Dedifferentiated amniotic fluid mesenchymal stem cell (primary cell): ENCODE measurements around the gene ZNF276.

Experiments used
- DNase-seq: peaks from one replicate; pipeline ENCODE4 v3.0.0-alpha.2; 2016; ENCODE audit errors: extremely low spot score

Gene ZNF276

DNA sequence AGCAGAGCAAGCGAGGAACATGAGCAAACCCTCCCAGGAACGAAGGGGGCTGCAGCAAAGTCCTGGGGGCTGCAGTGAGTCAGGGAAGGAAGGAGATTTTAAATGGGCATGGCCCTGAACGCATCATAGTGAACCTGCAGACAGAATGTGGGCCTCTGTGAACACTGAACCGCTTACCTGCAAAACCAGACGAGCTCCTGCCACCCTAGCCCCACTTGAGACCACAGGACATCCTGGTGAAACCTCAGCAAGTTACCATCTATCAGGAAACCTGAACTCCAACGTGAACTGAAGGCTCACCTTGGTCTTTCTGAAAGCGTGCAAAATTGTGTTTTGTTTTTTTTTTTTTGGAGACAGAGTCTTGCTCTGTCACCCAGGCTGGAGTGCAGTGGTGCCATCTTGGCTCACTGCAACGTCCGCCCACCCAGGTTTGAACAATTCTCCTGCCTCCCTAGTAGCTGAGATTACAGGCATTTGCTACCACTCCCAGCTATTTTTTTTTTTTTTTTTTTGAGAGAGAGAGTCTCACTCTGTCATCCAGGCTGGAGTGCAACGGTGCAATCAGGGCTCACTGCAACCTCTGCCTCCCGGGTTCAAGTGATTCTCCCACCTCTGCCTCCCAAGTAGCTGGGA lies 64.3 kb downstream of the ZNF276 start:
- no peak for DNase-seq

DNA sequence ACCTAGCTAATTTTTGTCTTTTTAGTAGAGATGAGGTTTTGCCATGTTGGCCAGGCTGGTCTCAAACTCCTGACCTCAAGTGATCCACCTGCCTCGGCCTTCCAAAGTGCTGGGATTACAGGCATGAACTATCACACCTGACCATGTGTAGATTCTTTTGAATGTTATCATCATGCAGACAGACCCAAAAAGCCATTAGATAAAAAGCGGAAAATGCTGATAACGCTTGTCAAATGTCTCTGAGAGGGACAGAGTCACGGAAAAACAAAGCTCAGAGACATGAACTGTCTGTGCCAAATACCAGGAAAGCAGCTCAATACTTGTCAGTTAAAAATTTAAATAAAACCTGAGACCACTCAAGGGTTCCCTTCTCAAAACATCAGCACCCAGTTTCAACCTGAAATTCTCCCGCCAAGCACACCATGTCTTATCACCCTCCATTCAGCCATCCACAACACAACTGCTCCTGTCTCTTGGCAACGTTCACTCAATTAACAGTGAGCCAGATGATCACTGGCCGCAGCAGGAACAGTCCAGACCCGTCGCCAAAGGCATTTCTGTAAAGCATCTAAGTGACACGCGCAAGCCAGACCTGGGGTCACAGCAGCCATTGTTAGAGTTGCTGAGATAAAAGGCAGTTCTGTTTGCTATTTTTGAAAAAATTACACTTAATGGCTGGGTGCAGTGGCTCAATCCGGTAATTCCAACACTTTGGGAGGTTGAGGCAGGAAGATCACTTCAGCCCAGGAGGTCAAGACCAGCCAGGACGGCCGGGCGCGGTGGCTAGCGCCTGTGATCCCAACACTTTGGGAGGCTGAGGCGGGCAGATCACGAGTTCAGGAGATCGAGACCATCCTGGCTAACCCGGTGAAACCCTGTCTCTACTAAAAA lies 65.4 kb downstream of the ZNF276 start:
- DNase-seq, result no peak

GRCh38 chr16:89787365-89787805 lies 66.0 kb downstream of the ZNF276 start:
- DNase-seq, result no peak
